Measurements from ENCODE around the gene SLC30A2.

Gene SLC30A2

GRCh38 chr1:26025517-26025916 is 20.4 kb downstream of the SLC30A2 start:
- Histone ChIP-seq H3K9me3 (ENCODE audit: insufficient read depth, low read length) (no peaks in the 10 kb centered on the region), H3K4me3 (ENCODE audit: low read length) (no peak overlapping the region), H3K36me3 (replicated peaks; ENCODE audit: low read depth, low read length) (no peaks in the 10 kb centered on the region), H3K4me2 (ENCODE audit: low read length) (no peak overlapping the region), H3K4me1 (ENCODE audit: low read length) (no peaks in the 10 kb centered on the region), H3K27me3 (ENCODE audit: low read depth, low read length) (no peaks in the 10 kb centered on the region; the same call in 1 of the 2 replicates), H3K9ac (ENCODE audit: low read length) (no peak overlapping the region), H3K79me2 (ENCODE audit: low read length) (no peaks in the 10 kb centered on the region), H4K20me1 (ENCODE audit: insufficient read depth, low read length) (no peaks in the 10 kb centered on the region), H2AFZ (ENCODE audit: low read depth, low read length) (no peak overlapping the region), H3K27ac (ENCODE audit: low read length) (no peak overlapping the region)
- TF ChIP-seq CTCF (IDR thresholded peaks at IDR 0.05; ENCODE audit: low read depth, low read length) = no peak
- TF ChIP-seq EZH2phosphoT487 (IDR thresholded peaks at IDR 0.05; ENCODE audit: low read depth) = no peak

DNA sequence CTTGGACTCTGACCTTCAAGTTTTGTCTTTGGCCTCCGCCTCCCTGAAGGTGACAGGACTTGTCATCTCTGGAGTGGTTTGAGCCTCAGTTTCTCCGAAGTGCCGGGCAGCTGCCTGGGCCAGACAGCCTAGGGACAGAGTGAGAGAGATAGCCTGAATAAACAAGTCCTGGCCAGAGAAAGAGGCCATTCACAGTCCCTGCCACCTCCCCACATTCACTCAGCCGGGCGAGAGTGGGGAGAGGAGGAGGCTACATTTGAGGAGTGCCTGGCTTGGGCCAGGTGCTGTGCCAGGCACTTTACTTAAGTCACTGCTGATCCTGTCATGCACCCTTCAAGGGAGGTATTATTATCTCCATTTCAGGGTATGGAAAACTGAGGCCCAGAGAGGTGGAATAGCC is 20.9 kb downstream of the SLC30A2 start:
- H4K20me1 ChIP-seq (ENCODE audit: insufficient read depth, low read length) = no peaks in the 10 kb centered on the region
- H3K4me3 ChIP-seq (ENCODE audit: low read length) = no peak overlapping the region
- no peak overlapping the region for H2AFZ ChIP-seq (ENCODE audit: low read depth, low read length)
- no peaks in the 10 kb centered on the region for H3K9me3 ChIP-seq (ENCODE audit: insufficient read depth, low read length)
- H3K9ac ChIP-seq (ENCODE audit: low read length) = no peak overlapping the region
- no peaks in the 10 kb centered on the region for H3K79me2 ChIP-seq (ENCODE audit: low read length)
- no peak overlapping the region for H3K27ac ChIP-seq (ENCODE audit: low read length)
- TF ChIP-seq EZH2phosphoT487 (IDR thresholded peaks at IDR 0.05; ENCODE audit: low read depth) (no peak), CTCF (IDR thresholded peaks at IDR 0.05; ENCODE audit: low read depth, low read length) (no peak)
- H3K27me3 ChIP-seq (ENCODE audit: low read depth, low read length) = no peaks in the 10 kb centered on the region; the same call in 1 of the 2 replicates
- H3K4me2 ChIP-seq (ENCODE audit: low read length) = no peak overlapping the region
- H3K4me1 ChIP-seq (ENCODE audit: low read length) = no peaks in the 10 kb centered on the region
- no peaks in the 10 kb centered on the region for H3K36me3 ChIP-seq (replicated peaks; ENCODE audit: low read depth, low read length)

GRCh38 chr1:26023826-26024225 is 22.1 kb downstream of the SLC30A2 start:
- no peak overlapping the region for H3K9ac ChIP-seq (ENCODE audit: low read length)
- H3K27me3 ChIP-seq (ENCODE audit: low read depth, low read length) = no peaks in the 10 kb centered on the region; the same call in 1 of the 2 replicates
- no peaks in the 10 kb centered on the region for H3K36me3 ChIP-seq (replicated peaks; ENCODE audit: low read depth, low read length)
- no peak for TF ChIP-seq CTCF (IDR thresholded peaks at IDR 0.05; ENCODE audit: low read depth, low read length)
- no peak for TF ChIP-seq EZH2phosphoT487 (IDR thresholded peaks at IDR 0.05; ENCODE audit: low read depth)
- no peak overlapping the region for H3K27ac ChIP-seq (ENCODE audit: low read length)
- H3K4me3 ChIP-seq (ENCODE audit: low read length) = no peak overlapping the region
- H4K20me1 ChIP-seq (ENCODE audit: insufficient read depth, low read length) = no peaks in the 10 kb centered on the region
- H3K79me2 ChIP-seq (ENCODE audit: low read length) = no peaks in the 10 kb centered on the region
- H2AFZ ChIP-seq (ENCODE audit: low read depth, low read length) = no peak overlapping the region
- H3K9me3 ChIP-seq (ENCODE audit: insufficient read depth, low read length) = no peaks in the 10 kb centered on the region
- H3K4me1 ChIP-seq (ENCODE audit: low read length) = no peaks in the 10 kb centered on the region
- no peak overlapping the region for H3K4me2 ChIP-seq (ENCODE audit: low read length)

- H3K4me1 ChIP-seq (ENCODE audit: low read length) = no peaks in the 10 kb centered on the region
- TF ChIP-seq CTCF (IDR thresholded peaks at IDR 0.05; ENCODE audit: low read depth, low read length) (no peak), EZH2phosphoT487 (IDR thresholded peaks at IDR 0.05; ENCODE audit: low read depth) (no peak)
- H3K9ac ChIP-seq (ENCODE audit: low read length) = no peak overlapping the region
- no peak overlapping the region for H3K27ac ChIP-seq (ENCODE audit: low read length)
- H3K27me3 ChIP-seq (ENCODE audit: low read depth, low read length) = no peaks in the 10 kb centered on the region; the same call in 1 of the 2 replicates
- H3K36me3 ChIP-seq (replicated peaks; ENCODE audit: low read depth, low read length) = no peaks in the 10 kb centered on the region
- H3K9me3 ChIP-seq (ENCODE audit: insufficient read depth, low read length) = no peaks in the 10 kb centered on the region
- H2AFZ ChIP-seq (ENCODE audit: low read depth, low read length) = no peak overlapping the region
- H3K4me2 ChIP-seq (ENCODE audit: low read length) = no peak overlapping the region
- no peak overlapping the region for H3K4me3 ChIP-seq (ENCODE audit: low read length)
- H4K20me1 ChIP-seq (ENCODE audit: insufficient read depth, low read length) = no peaks in the 10 kb centered on the region
- no peaks in the 10 kb centered on the region for H3K79me2 ChIP-seq (ENCODE audit: low read length)
Measured at GRCh38 chr1:26023009-26023408, 22.9 kb downstream of the SLC30A2 start.

All from OCI-LY3 (cell line).